Stimulated activated CD4-positive, alpha-beta T cell treated with anti-CD3 and anti-CD28 coated beads, Interleukin-1b, Interleukin-23, amount 100 ng/mL, for 4 hours (primary cell): ENCODE measurements around the gene GPR179.

ENCODE experiments used
- DNase-seq, 2 donors: peaks; one replicate each; pipeline ENCODE4 v3.0.0-alpha.2; 2020; ENCODE audit warnings: low read depth in 2 of 2

The GPR179 gene

DNA sequence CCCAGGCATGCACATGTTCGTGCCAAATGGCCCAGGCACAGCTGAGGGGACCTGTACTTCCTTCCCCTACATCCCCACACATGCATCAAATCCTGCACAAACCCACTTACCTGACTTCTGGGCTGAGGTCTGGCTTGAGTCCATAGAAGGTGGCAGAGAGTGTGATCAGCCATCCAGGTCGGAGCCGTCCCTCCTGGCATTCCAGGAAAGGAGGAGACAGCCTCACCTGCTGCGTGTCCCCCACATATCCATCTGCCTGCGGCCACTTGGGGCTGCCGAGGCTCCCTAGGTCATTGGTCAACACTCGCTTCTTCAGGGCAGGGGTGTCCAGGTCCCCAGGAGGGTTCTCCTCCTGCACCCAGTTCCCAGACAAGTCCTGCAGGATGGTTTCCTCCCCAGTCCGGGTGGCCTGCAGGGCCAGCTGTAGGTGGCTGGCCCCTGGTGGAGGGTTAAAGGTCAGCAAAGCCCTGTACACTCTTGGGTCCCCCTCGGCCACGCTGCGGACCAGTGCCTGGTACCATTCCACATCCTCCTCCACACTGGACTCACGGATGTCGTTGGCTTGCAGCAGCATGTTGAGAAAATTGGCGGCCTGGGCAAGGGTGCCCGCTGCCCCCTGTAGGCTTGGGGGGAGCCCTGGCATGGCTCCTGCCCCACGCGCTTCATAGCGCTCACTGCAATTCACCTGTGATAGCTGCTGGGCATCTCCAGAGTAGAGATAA lies 709 bp downstream of the GPR179 start:
- DNase-seq = no peak

DNA sequence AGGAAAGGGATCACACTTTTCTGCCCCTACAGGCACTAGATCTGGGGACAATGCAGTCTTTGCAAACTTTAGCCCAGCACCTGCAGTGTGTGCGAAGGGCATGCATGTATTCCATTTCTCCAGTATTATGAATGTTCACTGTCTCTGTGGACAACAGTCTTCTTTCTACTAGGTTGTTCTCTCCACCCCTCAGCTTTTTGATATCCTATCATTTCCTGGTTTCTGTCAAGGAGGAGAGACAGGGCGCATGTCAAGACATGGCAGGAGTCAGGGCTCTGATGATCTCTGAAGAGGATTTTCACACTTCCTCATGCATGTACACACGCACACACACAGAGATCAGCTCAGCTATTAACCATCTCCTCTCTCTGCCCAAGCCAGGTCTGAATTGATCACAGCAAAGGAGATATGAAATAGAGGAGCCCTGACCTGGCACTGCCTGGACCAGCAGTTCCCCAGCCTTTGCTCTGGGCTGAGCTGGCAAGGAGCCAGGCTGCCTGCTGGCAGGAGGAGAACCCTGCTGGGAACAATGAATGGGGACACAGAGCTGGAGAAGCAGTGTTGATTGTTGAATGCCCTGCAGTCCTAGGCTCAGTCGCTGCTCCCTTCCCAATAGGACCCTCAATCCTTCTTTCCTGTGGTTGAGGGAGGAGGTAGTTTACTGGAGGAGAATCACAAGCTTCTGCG lies 2.6 kb downstream of the GPR179 start:
- no peak for DNase-seq

DNA sequence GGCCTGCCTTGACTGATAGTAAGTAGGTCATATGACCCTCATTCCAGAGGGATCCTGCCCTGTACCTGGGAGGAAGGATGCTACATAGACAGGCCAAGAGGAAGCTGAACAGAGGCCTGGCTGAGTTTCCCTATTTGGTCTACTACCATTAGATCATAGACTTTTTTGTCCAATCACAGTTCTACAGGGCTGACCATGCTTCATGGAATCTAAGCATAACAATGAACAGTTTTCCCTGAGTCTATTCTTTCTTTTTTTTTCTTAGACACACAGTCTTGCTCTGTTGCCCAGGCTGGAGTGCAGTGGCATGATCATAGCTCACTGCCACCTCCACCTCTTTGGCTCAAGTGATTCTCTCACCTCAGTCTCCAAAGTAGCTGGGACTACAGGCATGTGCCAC lies 3.9 kb downstream of the GPR179 start:
- no peak for DNase-seq

DNA sequence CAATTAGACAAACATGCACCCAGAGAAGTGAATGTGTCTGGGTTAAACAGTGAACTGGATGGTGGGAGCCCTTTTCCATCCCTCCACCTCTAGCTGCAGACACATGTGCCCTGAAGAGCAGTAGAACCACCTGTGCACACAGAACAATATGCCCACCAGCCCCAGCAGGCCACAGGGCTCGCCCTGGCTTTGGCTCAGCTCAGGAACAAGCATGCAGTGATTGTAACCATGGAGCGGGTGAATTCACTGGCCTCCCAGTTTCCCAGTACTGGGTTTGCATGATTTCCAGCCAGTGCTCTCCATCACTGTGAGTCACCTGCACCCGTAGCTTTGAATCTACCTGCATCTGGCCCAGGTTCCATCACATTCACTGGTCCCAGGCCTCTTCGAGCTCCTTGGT lies 5.2 kb downstream of the GPR179 start:
- no peak for DNase-seq

DNA sequence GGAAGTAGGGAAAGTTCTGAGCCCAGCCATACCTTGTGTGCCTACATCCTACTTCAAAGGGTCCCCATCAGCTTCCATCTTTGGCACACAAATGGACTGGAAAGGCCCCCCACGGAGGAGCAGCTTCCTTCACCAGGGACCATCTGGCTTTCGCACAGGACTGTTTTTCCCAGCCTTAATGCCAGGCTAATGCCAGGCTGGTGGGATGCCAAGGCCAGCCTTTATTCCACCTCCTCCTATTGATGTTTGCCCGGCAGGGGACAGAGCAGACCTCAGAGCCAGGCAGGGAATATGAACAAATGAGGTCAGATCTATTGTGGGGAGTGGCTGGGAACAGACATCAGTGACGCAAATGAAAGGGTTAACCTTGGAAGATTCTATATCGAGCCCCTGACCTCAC lies 5.7 kb downstream of the GPR179 start:
- DNase-seq = no peak

DNA sequence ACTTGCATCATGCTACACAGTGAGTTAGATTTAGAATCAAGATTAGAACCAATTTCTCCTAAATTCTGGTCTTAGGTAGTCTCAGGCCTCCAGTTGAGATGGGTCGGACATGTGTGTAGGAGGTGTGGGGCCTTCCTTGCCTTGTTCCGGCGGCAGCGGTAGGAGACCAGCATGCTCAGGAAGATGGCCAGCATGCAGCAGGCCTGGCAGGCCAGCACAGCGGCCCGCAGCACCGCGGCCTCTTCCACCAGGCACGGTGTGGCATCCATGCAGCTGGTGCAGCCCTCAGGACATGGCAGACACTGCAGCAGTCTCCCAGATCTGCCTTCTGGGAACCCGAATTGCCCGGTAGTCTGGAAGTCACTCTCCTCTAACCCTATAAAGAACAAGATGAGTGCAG lies 6.9 kb downstream of the GPR179 start:
- DNase-seq = no peak

DNA sequence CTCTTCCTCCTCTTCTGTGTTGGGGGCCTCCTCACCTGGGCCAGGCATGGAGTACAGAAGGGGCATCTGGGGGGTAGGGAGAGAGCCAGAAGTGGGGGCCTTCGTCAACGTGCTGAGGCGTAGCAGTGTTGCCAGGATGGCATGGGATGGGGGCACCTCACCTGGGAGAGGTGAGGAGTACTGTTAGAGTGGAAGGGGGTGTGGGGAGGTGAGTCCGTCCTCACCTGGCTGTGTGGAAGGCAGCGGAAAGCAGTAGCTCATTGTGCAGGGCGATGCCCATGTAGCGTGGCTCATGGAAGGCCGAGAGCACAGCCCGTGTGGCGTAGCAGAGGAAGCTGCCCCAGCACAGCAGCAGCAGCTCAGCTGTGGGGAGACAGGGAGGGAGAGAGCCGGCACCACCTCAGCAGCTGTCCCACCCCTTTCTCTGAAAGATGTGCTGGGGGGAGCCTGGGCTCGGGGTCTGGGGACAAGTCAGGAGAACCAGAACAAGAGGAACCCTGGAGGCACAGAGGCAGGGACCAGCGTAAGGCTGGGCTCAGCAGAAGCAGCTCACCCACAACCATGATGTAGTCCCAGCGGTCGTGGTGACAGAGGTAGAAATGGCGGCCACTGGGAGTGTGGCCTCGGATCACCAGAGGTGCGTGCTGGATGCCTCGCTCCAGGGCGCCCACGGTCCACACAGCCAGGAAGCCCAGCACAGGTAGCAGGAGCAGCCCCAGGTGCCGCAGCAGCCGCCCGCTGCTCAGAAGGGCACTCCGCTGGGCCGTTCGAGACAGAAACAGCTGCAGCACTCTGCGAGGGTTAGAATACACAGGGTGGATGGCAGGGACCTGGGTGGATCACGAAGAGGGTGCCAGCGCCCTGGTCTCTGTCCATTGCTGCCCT lies 9.0 kb downstream of the GPR179 start:
- DNase-seq = no peak

DNA sequence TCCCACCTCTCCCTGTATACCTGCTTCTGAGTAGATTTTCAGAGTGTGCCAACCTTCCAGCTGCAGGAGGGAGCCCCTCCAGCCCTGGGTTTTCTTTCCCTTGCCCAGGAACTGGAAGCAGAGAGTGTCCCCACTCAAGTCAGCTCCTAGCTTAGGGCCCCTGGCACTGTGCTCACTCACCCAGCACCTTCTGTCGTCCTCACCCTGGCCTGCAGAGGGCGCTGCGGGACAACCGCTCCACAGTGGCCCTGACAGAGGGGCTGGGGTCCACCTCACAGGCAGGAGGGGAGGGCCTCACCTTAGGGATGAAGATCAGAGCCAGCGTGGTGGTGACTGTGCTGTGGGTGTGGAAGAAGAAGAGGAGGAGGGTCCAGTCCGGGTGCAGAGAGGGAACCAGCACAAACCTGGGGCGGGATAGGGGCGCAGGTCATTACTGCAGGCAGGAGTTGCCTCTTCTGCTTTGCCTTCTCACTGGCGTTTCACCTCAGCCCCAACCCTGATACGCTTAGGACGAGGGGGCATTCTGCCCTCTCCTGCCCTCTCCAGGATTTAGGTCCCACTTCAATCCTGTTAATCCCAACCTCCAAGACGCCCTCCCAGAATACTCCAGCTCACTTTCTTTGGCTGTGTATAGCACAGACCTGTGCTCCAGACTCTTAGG lies 10.0 kb downstream of the GPR179 start:
- peak in 1 of 2 donors; percentile 28 for DNase-seq

DNA sequence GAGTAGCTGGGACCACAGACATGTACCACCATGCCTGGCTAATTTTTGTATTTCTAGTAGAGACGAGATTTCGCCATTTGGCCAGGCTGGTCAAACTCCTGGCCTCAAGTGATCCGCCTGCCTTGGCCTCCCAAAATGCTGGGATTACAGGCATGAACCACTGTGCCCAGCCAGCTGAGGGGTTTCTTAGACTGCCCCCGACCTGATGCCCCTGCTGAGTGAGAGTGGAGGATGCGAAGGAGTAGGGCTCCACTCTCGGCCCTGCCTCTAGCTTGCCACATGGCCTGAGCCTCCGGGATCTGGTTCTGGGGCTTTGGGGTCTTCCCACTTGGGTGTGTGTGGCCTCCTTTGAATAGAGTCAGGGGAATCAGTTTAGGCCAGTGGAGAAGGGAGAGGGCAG lies 11.0 kb downstream of the GPR179 start:
- no peak for DNase-seq

DNA sequence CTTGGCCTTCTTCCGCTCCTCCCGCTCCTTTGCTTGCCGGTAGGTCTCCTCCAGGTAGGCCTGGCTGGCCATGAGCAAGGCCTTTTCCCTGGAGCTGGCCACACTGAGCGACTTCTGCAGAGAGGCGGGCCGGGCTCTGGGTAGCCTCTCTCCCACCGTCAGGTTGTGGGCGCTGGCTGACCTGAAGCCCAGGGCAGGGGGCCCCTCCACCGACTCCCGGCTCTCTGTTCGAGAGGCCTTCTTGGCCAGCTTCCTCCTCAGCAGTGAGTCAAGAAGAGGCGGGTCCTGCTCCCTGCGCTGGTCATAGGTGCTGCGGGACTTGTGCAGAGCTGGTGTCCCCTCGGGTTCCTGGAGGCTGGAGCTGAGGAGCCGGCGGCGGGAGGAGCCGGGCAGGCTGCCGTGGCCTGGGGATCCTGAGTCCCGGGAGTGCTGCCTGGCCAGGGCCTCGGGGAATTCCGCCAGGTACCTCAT lies 12.8 kb downstream of the GPR179 start:
- DNase-seq = no peak

DNA sequence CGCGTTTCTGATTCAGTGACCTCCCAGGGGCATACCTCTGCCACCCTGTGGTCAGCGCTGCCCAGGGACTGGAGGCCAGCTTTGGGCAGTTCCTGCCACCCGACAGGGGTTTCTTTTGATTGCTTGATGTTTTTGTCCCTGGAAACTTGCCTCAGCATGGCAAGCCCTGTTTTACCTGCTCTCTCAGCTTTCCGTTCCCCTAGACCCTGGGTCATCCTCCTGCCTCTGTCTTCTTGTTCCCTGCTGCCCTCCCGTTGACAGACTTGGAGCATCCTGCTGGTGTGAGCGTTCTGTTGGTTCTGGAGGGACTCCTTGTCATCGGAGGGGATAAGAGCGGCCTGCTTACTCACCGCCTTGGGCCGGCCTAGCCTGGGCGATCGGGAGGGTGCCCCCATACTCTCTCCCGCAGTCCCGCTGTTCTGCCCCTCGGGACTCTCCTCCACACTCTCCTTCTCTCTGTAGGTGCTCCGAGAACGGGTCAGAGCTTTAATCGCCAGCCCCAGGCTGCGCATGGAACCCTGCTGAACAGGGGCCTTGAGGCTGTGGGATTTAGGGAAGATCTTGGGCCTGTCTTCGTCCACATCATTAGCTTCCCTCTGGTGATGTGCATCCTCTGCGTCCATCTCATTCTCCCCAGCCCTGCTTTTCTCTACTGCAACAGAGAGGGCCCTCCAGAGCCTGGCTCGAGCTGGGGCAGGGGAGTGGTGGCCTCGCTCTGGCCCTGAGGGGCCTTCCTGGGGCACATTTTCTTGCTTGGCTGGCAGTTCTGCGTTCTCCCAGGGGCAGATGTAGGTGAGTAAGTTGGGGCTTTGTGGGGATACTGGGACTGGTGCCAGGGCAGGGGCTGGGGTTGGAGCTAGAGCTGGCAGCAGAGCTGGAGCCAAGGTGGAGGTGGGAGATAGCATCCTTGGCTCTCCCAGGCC lies 13.7 kb downstream of the GPR179 start:
- DNase-seq = no peak

DNA sequence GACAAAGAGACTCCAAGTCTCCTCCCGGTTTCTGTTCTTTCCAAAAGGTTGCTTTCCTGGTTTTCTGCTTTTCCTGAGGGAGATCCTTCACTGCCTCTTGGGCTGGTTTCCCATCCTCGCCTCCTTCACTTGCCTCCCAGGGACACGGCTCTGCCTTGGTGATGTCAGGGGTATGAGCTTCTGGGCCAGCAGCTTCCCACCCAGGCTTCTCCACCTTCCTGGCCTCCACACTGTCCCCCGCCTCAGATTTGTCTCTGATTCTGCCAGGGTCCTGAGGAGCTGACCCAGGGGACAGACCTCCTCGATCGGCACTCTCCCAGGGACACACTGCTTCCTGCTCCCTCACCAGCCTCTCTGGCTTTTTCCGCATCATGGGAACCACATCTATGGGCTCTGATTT lies 14.5 kb downstream of the GPR179 start:
- DNase-seq = no peak

DNA sequence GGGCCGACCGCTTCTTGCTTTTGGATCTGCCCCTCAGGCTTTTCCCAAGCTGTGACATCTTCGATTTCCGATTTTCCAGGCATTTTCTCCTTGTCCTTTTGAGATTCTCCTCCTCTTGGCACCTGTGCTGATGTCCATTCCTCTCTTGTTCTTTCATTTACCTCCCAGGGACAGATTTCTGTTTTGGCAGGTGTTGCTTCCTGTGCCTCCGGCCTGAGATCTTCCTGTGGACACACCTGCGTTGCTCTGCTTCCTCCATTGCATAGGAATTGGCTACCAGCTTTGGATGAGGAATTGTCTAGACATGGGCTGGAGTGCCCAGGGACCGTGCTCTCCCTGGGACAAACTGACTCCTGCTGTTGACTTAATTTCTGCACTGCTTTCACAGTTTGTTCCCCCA lies 15.1 kb downstream of the GPR179 start:
- no peak for DNase-seq

DNA sequence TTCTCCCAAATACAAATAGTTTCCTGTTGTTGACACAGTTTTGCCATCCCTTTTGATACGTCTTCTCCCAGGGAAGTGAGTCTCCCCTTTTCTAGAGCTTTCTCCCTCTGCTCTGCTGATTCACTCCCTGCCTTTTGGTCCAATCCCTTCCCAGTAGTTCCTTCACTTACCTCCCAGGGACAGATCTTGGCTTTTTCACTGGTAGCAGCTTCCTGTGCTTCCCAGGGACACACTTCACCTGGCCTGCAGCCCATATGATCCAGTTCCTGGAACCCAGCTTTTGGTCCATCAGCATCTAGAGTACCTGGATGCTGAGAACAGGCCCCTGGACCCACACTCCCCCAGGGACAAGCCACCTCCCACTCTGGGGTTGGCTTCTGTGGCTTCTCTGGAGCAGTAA lies 15.8 kb downstream of the GPR179 start:
- DNase-seq = no peak

DNA sequence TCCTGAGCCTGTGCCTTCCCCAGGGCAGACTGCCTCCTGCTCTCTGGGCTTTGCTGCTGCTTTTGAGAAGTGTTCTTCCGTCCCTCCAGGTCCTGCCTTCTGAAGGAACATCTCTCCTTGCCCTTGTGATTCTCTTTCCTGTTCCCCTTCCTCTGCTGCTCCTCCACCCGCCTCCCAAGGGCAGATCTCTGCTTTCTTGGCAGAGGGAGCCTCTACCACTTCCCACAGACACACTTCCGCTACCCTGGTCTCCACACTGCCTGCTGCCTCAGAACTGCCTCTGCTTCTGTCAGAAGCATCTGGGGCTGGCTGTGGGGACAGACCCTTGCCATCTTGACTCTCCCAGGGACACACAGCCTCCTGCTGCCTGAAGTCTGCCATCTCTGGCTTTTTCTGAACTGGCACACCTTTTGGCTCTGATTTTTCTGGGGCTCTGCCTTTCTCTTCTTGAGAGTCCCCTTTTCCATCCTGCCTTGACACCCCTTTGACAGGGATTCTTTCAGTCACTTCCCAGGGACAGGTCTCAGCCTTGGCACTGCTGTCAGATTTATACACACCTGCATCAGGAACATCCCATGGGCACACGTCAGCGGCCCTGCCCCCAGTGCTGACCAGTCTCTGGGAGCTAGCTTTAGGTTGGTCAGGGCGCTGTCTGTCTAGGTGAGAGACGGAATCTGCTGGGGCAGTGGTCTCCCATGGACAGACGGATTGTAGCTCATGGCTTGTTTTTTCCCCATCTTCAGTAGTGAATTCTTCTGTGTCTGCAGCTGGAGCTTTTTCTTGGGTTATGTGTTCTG lies 16.6 kb downstream of the GPR179 start:
- no peak for DNase-seq

DNA sequence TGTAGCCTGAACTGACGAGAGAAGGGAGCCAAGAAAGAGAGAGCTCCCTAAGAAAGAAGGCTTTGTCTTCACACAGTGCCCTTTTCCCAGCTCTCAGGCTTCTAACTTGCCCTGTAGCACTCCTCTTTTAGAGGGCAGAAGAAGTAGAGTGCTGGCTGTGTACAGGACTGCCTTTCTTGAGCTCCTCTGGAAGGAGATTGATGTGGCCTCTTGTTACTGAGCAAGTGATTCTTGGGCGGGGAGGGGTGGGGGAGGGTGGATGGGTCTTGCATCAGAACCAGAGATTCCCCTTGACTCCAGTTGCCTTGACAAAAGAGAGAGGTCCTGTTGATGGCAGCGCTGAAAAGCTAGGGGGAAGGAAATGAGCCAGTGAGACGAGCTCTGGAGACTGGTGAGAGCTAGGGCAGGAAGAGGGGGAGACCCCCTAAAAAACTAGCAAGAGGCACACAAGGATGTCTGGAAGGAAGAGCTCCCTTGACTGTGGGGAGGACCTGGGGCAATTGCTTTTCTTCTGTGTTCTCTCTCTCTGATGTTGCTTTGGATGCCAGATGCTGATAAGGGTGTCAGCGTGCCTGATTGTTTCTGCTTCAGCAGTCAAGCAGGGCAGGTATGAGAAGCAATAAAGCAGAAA lies 18.4 kb downstream of the GPR179 start:
- no peak for DNase-seq

DNA sequence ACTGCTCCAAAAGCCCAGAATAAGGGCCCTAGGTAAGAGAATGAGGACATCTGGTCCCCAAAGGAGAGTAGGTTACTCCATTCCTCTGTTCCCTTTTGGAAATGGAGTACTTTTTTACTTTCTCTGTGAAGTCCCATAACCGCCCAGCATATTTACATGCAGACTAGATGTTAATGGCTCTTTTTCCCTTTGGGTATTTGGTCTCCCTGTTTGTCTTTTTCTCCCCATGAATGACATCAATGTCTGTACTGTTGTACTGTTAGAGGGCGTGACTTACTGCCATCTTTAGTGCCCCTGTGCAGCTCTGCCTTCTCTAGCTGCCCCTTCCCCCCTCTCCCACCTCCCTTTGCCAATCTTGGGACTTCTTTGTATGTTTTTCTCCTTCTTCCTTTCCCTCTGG lies 19.0 kb downstream of the GPR179 start:
- DNase-seq = no peak

DNA sequence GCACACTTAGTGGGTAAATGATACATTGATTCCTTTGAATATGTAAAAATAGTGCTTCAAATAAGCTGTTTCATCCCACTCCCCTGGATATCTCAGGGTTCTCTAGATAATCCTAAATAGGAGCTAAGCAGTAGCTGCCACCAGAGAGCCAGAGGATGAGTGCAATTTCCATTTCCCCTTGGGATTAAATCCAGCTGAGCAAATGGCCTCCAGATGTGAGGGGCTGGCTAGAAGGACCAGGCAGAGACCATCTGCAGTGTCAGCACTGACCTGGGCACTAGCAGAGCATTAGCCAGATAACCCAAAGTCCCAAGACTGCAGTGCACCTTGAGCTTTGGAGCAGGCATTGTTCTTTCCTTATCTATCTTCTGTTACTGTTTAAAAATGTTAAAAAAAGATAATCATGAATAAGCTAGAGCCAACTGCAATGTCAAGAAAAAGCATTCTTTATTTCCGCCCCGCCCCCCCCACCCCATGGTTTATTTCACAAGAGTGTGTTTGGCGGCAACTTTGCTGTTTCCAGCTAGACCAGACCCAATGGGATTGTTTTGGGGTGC lies 19.5 kb downstream of the GPR179 start:
- DNase-seq = no peak

DNA sequence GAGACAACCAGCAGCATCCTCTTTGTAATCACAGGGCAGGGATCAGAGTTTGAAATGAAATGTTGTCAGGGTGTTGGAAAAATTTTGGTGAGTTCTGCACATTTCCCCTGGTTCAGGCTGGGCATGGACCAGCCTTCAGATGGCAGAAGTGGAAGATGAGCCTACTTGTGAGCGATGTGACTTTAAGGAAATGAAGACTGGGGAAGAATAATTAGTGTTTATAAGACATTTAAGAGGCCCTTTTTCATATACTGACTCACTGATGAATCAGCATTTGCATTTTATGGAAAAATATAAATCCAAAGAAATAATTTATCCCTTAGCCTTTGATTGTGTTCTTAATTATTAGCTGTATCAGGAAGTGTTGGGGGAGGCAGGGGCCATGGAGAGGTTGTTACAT lies 20.9 kb downstream of the GPR179 start:
- no peak for DNase-seq
